HG02678 (cell line): ENCODE data around the gene HUS1.
"Not testable (repeated sequence)": the region's sequence is repeated elsewhere in the genome, so short reads cannot be mapped to it uniquely, and the experiment has no call there.

ENCODE experiments used
- ATAC-seq: cut with Tn5 transposase; IDR thresholded peaks from one replicate; pipeline ENCODE4 v1.9.1; 2021; ENCODE audit warnings: mild to moderate bottlenecking, moderate library complexity; ENCODE audit not compliant: unreplicated experiment

HUS1 gene

GRCh38 chr7:47980648-47981047 is 1.2 kb upstream of the HUS1 start:
- not testable (repeated sequence) for ATAC-seq

GRCh38 chr7:47979832-47980181 is 392 bp upstream of the HUS1 start:
- no peak for ATAC-seq

- ATAC-seq, result no peak
These were observed 648 bp downstream of the HUS1 start for GRCh38 chr7:47978790-47979144.

- no peak for ATAC-seq
These were observed 5.7 kb downstream of the HUS1 start for GRCh38 chr7:47973739-47974138.

- ATAC-seq, result no peak
These were observed 8.7 kb downstream of the HUS1 start for GRCh38 chr7:47970761-47971160.

GRCh38 chr7:47968847-47969774 is 10.3 kb downstream of the HUS1 start:
- peak; percentile 81 for ATAC-seq

- no peak for ATAC-seq
These were observed 11.7 kb downstream of the HUS1 start for GRCh38 chr7:47967708-47968107.

GRCh38 chr7:47967123-47967522 is 12.3 kb downstream of the HUS1 start:
- ATAC-seq, result no peak

GRCh38 chr7:47965456-47965855 is 14.0 kb downstream of the HUS1 start:
- ATAC-seq, result no peak

- ATAC-seq, result no peak
These were observed 17.2 kb downstream of the HUS1 start for GRCh38 chr7:47962262-47962661.

GRCh38 chr7:47957156-47957555 is 22.3 kb downstream of the HUS1 start:
- no peak for ATAC-seq

- no peak for ATAC-seq
These were observed 23.2 kb downstream of the HUS1 start for GRCh38 chr7:47956220-47956619.

- peak; percentile 36 for ATAC-seq
These were observed 25.0 kb downstream of the HUS1 start for GRCh38 chr7:47954231-47954911.

GRCh38 chr7:47953822-47954221 is 25.6 kb downstream of the HUS1 start:
- ATAC-seq, result peak; percentile 71

GRCh38 chr7:47952224-47952623 is 27.2 kb downstream of the HUS1 start:
- ATAC-seq, result no peak

- ATAC-seq, result peak; percentile 41
These were observed 28.0 kb downstream of the HUS1 start for GRCh38 chr7:47951374-47951773.

- no peak for ATAC-seq
These were observed 28.7 kb downstream of the HUS1 start for GRCh38 chr7:47950714-47951113.

- no peak for ATAC-seq
These were observed 29.7 kb downstream of the HUS1 start for GRCh38 chr7:47949703-47950102.

GRCh38 chr7:47948141-47948790 is 31.1 kb downstream of the HUS1 start, which contains the start of gene PKD1L1:
Gene PKD1L1, minus strand, starts transcription at chr7:47948466. Its CDS starts 26 bp downstream, at chr7:47948440.
- no peak for ATAC-seq

- ATAC-seq, result no peak
These were observed 32.1 kb downstream of the HUS1 start for GRCh38 chr7:47947355-47947749.

GRCh38 chr7:47946581-47947354 is 32.6 kb downstream of the HUS1 start:
- no peak for ATAC-seq
